Measurements from ENCODE around the gene BCL2L15.

The BCL2L15 gene

DNA sequence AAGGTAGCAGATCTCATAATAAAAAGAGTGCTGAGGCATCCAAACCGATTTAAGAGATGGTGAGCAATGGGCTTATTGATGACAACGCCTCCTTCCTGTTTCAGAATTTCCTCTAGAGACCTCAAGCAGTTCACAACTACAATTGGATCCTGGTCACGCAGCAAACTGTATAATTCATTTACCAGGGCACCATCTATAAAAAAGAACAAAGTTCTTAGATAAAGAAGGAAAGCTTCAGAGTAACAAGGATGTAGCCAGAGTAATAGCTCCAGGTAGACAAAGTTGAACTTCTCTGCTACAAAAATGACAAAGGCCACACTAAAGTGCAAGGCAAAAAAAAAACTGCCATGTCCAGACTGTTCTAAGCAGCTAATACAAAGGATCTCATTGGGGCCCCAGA lies 13.8 kb upstream of the BCL2L15 start:
- Histone ChIP-seq H3K9me3 (ENCODE audit: control insufficient read depth, insufficient read depth, low read depth, low read length) (no peaks in the 10 kb centered on the region), H3K4me3 (ENCODE audit: low read depth, low read length) (no peak overlapping the region), H3K36me3 (ENCODE audit: control insufficient read depth in 2 of 2, insufficient read depth in 1 of 2, low read length in 2 of 2) (peaks cover 6 to 67% of the 10 kb centered on the region in 2 experiments; a peak in 2 of 3 replicates), H3K4me1 (ENCODE audit: control insufficient read depth, insufficient read depth, low read length) (no peaks in the 10 kb centered on the region), H3K27ac (ENCODE audit: extremely low read depth, low read depth, low read length) (no peak overlapping the region)
- TF ChIP-seq ZNF544 (tag by site-specific recombination; IDR thresholded peaks at IDR 0.05), result no peak
- TF ChIP-seq, protein P1, sequence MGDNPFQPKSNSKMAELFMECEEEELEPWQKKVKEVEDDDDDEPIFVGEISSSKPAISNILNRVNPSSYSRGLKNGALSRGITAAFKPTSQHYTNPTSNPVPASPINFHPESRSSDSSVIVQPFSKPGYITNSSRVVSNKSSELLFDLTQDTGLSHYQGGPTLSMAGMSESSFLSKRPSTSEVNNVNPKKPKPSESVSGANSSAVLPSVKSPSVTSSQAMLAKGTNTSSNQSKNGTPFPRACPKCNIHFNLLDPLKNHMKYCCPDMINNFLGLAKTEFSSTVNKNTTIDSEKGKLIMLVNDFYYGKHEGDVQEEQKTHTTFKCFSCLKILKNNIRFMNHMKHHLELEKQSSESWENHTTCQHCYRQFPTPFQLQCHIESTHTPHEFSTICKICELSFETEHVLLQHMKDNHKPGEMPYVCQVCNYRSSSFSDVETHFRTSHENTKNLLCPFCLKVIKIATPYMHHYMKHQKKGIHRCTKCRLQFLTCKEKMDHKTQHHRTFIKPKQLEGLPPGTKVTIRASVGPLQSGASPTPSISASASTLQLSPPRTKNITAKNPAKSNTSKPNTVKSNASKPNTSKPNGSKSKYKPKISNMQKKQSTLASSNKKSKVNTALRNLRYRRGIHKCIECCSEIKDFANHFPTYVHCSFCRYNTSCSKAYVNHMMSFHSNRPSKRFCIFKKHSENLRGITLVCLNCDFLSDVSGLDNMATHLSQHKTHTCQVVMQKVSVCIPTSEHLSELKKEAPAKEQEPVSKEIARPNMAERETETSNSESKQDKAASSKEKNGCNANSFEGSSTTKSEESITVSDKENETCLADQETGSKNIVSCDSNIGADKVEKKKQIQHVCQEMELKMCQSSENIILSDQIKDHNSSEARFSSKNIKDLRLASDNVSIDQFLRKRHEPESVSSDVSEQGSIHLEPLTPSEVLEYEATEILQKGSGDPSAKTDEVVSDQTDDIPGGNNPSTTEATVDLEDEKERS (tag by site-specific recombination; IDR thresholded peaks at IDR 0.05), result no peak
- ChIA-PET POLR2A (interaction anchor here (1.4 kb wide), 1 partner anchor 8 kb away, joined by 3 read pairs; no protein-coding TSS in a partner anchor), CTCF (no interaction called here)

DNA sequence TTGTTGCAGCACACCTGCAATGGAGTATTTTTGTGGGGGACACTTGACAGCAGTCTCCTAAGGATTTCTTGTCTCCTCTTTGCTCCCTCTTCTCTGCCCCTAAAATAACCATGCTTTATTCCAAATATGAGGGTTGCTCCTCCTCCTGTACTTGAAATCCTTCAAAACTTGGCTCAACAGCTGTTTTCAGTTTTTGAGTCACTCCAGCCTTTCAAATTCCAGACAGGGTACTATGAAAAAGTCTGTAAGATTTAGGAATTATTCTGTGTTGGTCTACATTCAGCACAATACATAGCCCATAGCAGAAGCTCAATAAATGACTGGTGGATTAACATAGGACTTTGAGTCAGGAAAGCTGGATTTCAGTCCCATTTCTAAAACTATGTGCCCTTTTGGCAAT lies 11.7 kb upstream of the BCL2L15 start:
- CTCF ChIA-PET, result no interaction called here
- Histone ChIP-seq H3K4me1 (ENCODE audit: control insufficient read depth, insufficient read depth, low read length) (no peaks in the 10 kb centered on the region), H3K27ac (ENCODE audit: extremely low read depth, low read depth, low read length) (no peak overlapping the region), H3K36me3 (ENCODE audit: control insufficient read depth in 2 of 2, insufficient read depth in 1 of 2, low read length in 2 of 2) (peaks cover 6 to 88% of the 10 kb centered on the region in 2 experiments; a peak in 2 of 3 replicates), H3K4me3 (ENCODE audit: low read depth, low read length) (no peak overlapping the region), H3K9me3 (ENCODE audit: control insufficient read depth, insufficient read depth, low read depth, low read length) (no peaks in the 10 kb centered on the region)
- TF ChIP-seq ZNF433 (tag by site-specific recombination; IDR thresholded peaks at IDR 0.05; ENCODE audit: low read depth) (no peak), ZNF558 (tag by site-specific recombination; IDR thresholded peaks at IDR 0.05) (no peak), ZNF292 (tag by site-specific recombination; IDR thresholded peaks at IDR 0.05; ENCODE audit: borderline replicate concordance, low read depth) (no peak), IKZF3 (tag by site-specific recombination; IDR thresholded peaks at IDR 0.05) (no peak), ZNF660 (tag by site-specific recombination; IDR thresholded peaks at IDR 0.05) (no peak), ZNF366 (tag by site-specific recombination; conservative IDR thresholded peaks at IDR 0.05) (no peak), ZNF335 (tag by site-specific recombination; conservative IDR thresholded peaks at IDR 0.05) (no peak), ZNF175 (tag by site-specific recombination; IDR thresholded peaks at IDR 0.05) (no peak), ZSCAN23 (tag by site-specific recombination; IDR thresholded peaks at IDR 0.05) (no peak), KLF7 (tag by site-specific recombination; IDR thresholded peaks at IDR 0.05; ENCODE audit: borderline replicate concordance) (no peak)
- TF ChIP-seq, protein P2, sequence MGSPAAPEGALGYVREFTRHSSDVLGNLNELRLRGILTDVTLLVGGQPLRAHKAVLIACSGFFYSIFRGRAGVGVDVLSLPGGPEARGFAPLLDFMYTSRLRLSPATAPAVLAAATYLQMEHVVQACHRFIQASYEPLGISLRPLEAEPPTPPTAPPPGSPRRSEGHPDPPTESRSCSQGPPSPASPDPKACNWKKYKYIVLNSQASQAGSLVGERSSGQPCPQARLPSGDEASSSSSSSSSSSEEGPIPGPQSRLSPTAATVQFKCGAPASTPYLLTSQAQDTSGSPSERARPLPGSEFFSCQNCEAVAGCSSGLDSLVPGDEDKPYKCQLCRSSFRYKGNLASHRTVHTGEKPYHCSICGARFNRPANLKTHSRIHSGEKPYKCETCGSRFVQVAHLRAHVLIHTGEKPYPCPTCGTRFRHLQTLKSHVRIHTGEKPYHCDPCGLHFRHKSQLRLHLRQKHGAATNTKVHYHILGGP (tag by site-specific recombination; IDR thresholded peaks at IDR 0.05), result no peak
- TF ChIP-seq, protein P3, sequence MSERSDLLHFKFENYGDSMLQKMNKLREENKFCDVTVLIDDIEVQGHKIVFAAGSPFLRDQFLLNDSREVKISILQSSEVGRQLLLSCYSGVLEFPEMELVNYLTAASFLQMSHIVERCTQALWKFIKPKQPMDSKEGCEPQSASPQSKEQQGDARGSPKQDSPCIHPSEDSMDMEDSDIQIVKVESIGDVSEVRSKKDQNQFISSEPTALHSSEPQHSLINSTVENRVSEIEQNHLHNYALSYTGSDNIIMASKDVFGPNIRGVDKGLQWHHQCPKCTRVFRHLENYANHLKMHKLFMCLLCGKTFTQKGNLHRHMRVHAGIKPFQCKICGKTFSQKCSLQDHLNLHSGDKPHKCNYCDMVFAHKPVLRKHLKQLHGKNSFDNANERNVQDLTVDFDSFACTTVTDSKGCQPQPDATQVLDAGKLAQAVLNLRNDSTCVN (tag by site-specific recombination; optimal IDR thresholded peaks at IDR 0.05), result no peak
- TF ChIP-seq, protein P4, sequence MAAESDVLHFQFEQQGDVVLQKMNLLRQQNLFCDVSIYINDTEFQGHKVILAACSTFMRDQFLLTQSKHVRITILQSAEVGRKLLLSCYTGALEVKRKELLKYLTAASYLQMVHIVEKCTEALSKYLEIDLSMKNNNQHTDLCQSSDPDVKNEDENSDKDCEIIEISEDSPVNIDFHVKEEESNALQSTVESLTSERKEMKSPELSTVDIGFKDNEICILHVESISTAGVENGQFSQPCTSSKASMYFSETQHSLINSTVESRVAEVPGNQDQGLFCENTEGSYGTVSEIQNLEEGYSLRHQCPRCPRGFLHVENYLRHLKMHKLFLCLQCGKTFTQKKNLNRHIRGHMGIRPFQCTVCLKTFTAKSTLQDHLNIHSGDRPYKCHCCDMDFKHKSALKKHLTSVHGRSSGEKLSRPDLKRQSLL (tag by site-specific recombination; IDR thresholded peaks at IDR 0.05), result no peak
- TF ChIP-seq, protein P5, sequence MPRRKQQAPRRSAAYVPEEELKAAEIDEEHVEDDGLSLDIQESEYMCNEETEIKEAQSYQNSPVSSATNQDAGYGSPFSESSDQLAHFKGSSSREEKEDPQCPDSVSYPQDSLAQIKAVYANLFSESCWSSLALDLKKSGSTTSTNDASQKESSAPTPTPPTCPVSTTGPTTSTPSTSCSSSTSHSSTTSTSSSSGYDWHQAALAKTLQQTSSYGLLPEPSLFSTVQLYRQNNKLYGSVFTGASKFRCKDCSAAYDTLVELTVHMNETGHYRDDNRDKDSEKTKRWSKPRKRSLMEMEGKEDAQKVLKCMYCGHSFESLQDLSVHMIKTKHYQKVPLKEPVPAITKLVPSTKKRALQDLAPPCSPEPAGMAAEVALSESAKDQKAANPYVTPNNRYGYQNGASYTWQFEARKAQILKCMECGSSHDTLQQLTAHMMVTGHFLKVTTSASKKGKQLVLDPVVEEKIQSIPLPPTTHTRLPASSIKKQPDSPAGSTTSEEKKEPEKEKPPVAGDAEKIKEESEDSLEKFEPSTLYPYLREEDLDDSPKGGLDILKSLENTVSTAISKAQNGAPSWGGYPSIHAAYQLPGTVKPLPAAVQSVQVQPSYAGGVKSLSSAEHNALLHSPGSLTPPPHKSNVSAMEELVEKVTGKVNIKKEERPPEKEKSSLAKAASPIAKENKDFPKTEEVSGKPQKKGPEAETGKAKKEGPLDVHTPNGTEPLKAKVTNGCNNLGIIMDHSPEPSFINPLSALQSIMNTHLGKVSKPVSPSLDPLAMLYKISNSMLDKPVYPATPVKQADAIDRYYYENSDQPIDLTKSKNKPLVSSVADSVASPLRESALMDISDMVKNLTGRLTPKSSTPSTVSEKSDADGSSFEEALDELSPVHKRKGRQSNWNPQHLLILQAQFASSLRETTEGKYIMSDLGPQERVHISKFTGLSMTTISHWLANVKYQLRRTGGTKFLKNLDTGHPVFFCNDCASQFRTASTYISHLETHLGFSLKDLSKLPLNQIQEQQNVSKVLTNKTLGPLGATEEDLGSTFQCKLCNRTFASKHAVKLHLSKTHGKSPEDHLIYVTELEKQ (tag by site-specific recombination; IDR thresholded peaks at IDR 0.05; ENCODE audit: borderline replicate concordance), result no peak
- TF ChIP-seq, protein P6, sequence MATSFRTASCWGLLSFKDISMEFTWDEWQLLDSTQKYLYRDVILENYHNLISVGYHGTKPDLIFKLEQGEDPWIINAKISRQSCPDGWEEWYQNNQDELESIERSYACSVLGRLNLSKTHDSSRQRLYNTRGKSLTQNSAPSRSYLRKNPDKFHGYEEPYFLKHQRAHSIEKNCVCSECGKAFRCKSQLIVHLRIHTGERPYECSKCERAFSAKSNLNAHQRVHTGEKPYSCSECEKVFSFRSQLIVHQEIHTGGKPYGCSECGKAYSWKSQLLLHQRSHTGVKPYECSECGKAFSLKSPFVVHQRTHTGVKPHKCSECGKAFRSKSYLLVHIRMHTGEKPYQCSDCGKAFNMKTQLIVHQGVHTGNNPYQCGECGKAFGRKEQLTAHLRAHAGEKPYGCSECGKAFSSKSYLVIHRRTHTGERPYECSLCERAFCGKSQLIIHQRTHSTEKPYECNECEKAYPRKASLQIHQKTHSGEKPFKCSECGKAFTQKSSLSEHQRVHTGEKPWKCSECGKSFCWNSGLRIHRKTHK (tag by site-specific recombination; IDR thresholded peaks at IDR 0.05), result no peak
- TF ChIP-seq, protein P7, sequence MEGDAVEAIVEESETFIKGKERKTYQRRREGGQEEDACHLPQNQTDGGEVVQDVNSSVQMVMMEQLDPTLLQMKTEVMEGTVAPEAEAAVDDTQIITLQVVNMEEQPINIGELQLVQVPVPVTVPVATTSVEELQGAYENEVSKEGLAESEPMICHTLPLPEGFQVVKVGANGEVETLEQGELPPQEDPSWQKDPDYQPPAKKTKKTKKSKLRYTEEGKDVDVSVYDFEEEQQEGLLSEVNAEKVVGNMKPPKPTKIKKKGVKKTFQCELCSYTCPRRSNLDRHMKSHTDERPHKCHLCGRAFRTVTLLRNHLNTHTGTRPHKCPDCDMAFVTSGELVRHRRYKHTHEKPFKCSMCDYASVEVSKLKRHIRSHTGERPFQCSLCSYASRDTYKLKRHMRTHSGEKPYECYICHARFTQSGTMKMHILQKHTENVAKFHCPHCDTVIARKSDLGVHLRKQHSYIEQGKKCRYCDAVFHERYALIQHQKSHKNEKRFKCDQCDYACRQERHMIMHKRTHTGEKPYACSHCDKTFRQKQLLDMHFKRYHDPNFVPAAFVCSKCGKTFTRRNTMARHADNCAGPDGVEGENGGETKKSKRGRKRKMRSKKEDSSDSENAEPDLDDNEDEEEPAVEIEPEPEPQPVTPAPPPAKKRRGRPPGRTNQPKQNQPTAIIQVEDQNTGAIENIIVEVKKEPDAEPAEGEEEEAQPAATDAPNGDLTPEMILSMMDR (tag by site-specific recombination; IDR thresholded peaks at IDR 0.05), result no peak
- TF ChIP-seq, protein P8, sequence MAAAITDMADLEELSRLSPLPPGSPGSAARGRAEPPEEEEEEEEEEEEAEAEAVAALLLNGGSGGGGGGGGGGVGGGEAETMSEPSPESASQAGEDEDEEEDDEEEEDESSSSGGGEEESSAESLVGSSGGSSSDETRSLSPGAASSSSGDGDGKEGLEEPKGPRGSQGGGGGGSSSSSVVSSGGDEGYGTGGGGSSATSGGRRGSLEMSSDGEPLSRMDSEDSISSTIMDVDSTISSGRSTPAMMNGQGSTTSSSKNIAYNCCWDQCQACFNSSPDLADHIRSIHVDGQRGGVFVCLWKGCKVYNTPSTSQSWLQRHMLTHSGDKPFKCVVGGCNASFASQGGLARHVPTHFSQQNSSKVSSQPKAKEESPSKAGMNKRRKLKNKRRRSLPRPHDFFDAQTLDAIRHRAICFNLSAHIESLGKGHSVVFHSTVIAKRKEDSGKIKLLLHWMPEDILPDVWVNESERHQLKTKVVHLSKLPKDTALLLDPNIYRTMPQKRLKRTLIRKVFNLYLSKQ (tag by site-specific recombination; IDR thresholded peaks at IDR 0.05; ENCODE audit: borderline replicate concordance), result no peak
- POLR2A ChIA-PET, result no interaction called here
